Skeletal muscle satellite cell (primary cell): ENCODE results near the gene PRR16.

ENCODE experiments used
- H3K27me3 ChIP-seq: 2 replicates; pipeline ENCODE4 v1.7.0; 2013; ENCODE audit warnings: low read length; ENCODE audit not compliant: control insufficient read depth, insufficient read depth
- H3K36me3 ChIP-seq: 2 replicates; pipeline ENCODE4 v1.7.0; 2013; ENCODE audit warnings: mild to moderate bottlenecking, control low read depth, low read length; ENCODE audit not compliant: insufficient read depth
- H3K4me1 ChIP-seq: 2 replicates; pipeline ENCODE4 v1.7.0; 2013; ENCODE audit warnings: low read length; ENCODE audit not compliant: control insufficient read depth, insufficient read depth
- H3K4me2 ChIP-seq: 2 replicates; pipeline ENCODE4 v1.7.0; 2013; ENCODE audit warnings: mild to moderate bottlenecking, low read length
- H3K4me3 ChIP-seq: 2 replicates; pipeline ENCODE4 v1.7.0; 2013; ENCODE audit warnings: low read length
- H3K9ac ChIP-seq: 2 replicates; pipeline ENCODE4 v1.7.0; 2013; ENCODE audit warnings: mild to moderate bottlenecking, low read depth, low read length, moderate library complexity
- H3K9me3 ChIP-seq: replicated peaks from 2 replicates; pipeline ENCODE4 v1.7.0; 2013; ENCODE audit warnings: mild to moderate bottlenecking, control low read depth, low read length

The PRR16 gene

DNA sequence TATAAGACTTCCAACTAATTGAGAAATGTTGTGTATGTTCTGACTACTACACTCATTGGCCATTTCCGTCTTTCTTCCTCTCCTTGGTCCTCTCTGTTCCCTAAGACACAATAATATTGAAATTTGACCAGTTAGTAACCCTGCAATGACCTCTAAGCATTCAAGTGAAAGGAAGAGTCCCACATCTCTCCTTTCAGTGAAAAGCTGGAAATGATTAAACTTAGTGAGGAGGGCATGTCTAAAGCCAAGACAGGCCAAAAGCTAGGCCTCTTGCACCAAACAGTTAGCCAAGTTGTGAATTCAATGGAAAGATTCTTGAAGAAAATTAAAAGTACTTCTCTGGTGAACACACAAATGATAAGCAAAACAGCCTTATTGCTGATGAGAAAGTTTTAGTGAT, 122.5 kb downstream of the PRR16 start:
- Histone ChIP-seq H3K9ac (no peak overlapping the region), H3K36me3 (peaks cover 3% of the 10 kb centered on the region), H3K4me2 (no peak overlapping the region), H3K4me3 (no peak overlapping the region), H3K4me1 (no peaks in the 10 kb centered on the region), H3K9me3 (no peaks in the 10 kb centered on the region), H3K27me3 (no peaks in the 10 kb centered on the region)

DNA sequence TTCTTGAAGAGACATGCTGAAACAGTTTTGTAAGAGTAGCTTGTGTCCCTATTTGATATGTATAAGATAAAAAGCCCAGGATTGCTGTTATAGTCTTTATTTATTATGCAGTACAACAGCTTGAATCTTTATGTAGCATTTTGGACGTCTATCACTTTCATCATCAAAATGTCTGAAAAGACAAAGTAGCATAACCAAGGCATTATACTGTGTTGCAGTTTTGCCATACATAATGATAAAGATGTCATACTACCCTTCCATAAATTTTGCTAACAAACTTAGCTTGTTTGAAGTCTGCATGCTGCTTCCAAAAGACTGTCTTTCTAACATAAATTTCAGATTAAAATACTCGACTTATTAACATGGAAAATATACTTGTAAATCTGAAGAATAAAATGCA, 127.8 kb downstream of the PRR16 start:
- no peak overlapping the region for H3K4me2 ChIP-seq

DNA sequence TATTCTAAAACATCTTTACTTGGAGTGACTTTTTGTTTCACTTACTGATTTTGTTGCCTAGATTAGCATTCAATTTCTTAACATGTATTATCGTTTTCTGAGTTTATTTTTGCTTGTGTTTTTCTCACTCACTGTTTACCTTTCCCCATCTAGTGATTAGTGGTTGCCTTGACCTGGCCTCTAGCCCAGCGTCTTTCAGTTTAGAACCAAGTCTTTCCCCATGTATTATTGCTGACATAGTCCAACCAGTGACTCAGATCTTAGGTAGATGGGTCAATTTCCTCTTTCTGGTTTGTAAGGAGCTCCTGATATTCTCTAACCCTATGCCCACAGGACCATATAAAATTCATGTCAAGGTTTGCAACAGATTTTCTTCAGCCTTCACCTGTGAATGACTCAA, 135.5 kb downstream of the PRR16 start:
- H3K4me1 ChIP-seq = peaks cover 45% of the 10 kb centered on the region
- H3K36me3 ChIP-seq = no peaks in the 10 kb centered on the region
- H3K27me3 ChIP-seq = no peaks in the 10 kb centered on the region
- H3K4me2 ChIP-seq = peak overlapping the region; percentile 54
- H3K4me3 ChIP-seq = no peak overlapping the region
- peaks cover 3% of the 10 kb centered on the region for H3K9me3 ChIP-seq
- H3K9ac ChIP-seq = no peak overlapping the region

More for the DNA sequence above, 127.8 kb downstream of the PRR16 start:
- no peak overlapping the region for H3K4me3 ChIP-seq
- H3K9me3 ChIP-seq = no peaks in the 10 kb centered on the region
- no peaks in the 10 kb centered on the region for H3K4me1 ChIP-seq
- no peak overlapping the region for H3K9ac ChIP-seq
- peaks cover 5% of the 10 kb centered on the region for H3K36me3 ChIP-seq
- H3K27me3 ChIP-seq = no peaks in the 10 kb centered on the region

DNA sequence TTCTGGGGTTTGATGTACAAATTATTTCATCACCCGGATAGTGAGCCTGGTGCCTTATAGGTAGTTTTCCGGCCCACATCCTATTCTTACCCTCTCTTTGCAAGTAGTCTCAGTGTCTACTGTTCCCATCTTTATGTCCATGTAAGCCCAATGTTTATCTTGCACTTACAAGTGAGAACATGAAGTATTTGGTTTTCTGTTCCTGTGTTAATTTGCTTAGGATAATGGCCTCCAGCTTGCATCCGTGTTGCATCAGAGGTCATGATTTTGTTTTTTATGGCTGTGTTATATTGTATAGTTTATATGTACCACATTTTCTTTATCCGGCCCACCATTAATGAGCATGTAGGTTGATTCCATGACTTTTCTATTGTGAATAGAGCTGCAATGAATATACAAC, 136.5 kb downstream of the PRR16 start:
- Histone ChIP-seq H3K9me3 (peaks cover 3% of the 10 kb centered on the region), H3K9ac (no peak overlapping the region), H3K4me3 (no peak overlapping the region), H3K4me1 (peaks cover 53% of the 10 kb centered on the region), H3K36me3 (no peaks in the 10 kb centered on the region), H3K4me2 (no peak overlapping the region), H3K27me3 (no peaks in the 10 kb centered on the region)

DNA sequence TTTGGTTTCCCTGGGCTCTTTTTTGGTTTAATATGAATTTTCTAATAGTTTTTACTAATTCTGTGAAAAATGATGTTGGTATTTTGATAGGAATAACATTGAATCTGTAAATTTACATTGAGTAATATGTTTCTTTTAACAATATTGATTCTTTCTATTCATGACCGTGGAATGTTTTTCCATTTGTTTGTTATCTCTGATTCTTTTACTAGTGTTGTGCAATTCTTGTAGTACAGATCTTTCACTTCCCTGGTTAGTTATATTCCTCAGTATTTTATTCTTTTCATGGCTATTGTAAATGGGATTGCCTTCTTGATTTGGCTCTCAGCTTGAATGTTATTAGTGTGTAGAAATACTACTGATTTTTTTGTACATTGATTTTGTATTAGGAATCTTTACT, 137.9 kb downstream of the PRR16 start:
- H3K4me3 ChIP-seq = no peak overlapping the region
- no peak overlapping the region for H3K9ac ChIP-seq
- H3K4me1 ChIP-seq = peaks cover 66% of the 10 kb centered on the region
- no peaks in the 10 kb centered on the region for H3K36me3 ChIP-seq
- H3K4me2 ChIP-seq = no peak overlapping the region
- H3K9me3 ChIP-seq = peaks cover 3% of the 10 kb centered on the region
- no peaks in the 10 kb centered on the region for H3K27me3 ChIP-seq

DNA sequence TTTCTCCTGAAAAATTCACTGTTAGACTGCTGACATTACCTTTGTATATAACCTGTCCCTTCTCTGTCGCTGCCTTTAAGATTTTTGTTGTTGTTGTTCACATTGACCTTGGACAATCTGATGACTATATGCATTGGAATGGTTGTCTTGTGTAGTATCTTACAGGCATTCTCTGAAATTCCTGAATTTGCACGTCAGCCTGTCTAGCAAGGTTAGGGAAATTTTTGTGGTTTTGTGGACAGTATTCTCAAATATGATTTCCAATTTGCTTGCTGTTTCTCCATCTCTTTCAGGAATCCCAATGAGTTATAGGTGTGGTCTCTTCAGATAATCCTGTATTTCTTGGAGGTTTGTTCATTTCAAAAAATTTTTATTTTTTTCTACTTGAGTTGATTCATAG, 140.8 kb downstream of the PRR16 start:
- Histone ChIP-seq H3K27me3 (no peaks in the 10 kb centered on the region), H3K9me3 (peaks cover 3% of the 10 kb centered on the region), H3K36me3 (no peaks in the 10 kb centered on the region), H3K9ac (peak overlapping the region; percentile 50), H3K4me2 (peak overlapping the region; percentile 51), H3K4me1 (peaks cover 85% of the 10 kb centered on the region), H3K4me3 (no peak overlapping the region)

DNA sequence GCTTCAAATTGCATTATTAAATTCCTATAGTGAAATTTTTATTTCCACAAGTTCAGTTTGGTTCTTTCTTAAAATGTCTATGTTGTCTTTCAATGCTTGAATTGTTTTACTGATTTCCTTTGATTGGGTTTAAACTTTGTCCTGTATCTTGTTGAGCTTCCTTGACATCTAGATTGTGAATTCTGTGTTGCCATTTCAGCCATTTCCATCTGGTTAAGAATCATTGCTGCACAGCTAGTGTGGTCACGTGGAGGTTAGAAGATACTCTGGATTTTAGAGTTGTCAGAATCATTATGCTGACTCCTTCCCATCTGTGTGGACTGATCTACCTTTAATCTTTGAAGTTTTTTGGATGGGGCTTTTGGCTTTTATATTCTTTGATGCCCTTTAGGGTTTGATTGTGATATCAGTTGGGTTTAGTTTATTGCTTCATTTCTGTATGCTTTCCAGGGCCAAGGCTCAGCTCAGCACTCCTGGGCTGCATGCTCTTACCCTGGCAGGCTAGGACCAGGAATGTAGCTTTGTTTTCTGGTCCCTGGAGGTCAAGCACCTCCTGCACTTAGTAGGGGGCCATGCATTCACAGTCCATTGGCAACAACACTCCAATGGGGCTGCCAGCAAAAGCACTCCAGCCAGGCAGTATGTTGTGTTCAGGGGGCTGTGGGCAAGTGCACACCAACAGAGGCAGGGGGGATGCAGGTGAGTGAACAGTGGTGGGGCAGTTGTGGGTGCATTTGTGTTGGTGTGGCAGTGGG, 141.4 kb downstream of the PRR16 start:
- no peaks in the 10 kb centered on the region for H3K27me3 ChIP-seq
- H3K36me3 ChIP-seq = no peaks in the 10 kb centered on the region
- H3K4me3 ChIP-seq = peak overlapping the region; percentile 25
- H3K9ac ChIP-seq = peak overlapping the region; percentile 50
- peaks cover 85% of the 10 kb centered on the region for H3K4me1 ChIP-seq
- H3K4me2 ChIP-seq = peak overlapping the region; percentile 44
- peaks cover 3% of the 10 kb centered on the region for H3K9me3 ChIP-seq

DNA sequence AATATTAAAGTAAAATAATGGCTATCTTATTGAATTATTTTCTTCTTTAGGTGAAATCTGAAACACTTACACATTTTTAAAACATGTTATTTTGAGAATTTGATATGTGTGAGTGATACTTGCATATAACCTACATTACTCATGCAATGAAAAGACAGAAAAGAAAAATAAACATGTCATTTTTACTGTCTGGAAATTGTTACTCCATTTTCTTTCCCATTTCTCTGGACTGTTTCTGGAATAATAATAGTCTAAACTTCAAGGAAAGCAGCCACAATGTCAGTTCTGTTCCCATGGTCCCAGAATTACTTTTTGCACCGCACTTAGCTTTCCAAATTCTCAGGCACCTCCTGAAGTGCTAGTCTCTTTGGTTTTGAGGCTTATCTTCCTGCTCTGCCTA, 145.5 kb downstream of the PRR16 start:
- H3K9ac ChIP-seq = peak overlapping the region; percentile 76
- H3K9me3 ChIP-seq = no peaks in the 10 kb centered on the region
- H3K27me3 ChIP-seq = no peaks in the 10 kb centered on the region
- no peak overlapping the region for H3K4me3 ChIP-seq
- peaks cover 74% of the 10 kb centered on the region for H3K4me1 ChIP-seq
- H3K4me2 ChIP-seq = peak overlapping the region; percentile 58
- no peaks in the 10 kb centered on the region for H3K36me3 ChIP-seq

DNA sequence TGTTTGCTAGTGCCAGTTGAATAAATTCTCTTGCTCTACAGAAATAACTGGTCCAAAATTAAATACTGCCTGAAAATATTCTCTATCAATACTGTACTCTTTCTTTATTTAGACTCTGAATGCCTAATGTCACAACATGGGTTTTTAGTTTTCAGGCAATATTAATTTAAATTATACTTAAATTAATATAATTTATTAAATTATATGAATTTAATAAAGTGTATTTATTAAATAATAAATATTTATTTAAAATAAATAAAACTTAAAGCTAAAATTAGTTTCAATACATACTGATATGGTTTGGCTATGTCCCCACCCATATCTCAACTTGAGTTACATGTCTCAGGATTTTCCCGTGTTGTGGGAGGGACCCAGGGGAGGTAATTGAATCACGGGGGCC, 146.0 kb downstream of the PRR16 start:
- Histone ChIP-seq H3K27me3 (no peaks in the 10 kb centered on the region), H3K4me3 (no peak overlapping the region), H3K36me3 (no peaks in the 10 kb centered on the region), H3K4me2 (peak overlapping the region; percentile 56), H3K4me1 (peaks cover 76% of the 10 kb centered on the region), H3K9me3 (no peaks in the 10 kb centered on the region), H3K9ac (peak overlapping the region; percentile 76)

DNA sequence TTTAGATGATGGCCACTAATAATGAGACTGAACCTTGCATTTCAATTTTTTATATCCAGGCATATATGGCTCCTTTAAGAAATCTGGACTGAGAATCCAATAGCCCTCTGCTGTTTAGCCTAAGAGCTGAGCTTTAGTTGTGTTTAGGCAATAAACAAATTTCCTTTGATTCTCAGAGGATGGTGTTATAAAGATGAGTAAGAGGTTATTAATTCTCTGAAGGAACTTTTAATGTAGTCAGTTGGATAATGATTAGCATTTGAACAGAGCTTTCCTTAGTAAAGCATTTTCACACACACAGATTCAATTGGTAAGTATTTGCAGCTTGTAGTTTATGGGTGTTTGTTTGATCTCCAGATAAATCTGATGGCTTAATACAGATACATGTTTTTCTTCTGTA, 149.6 kb downstream of the PRR16 start:
- peaks cover 65% of the 10 kb centered on the region for H3K4me1 ChIP-seq
- H3K36me3 ChIP-seq = peaks cover under 1% of the 10 kb centered on the region
- H3K9me3 ChIP-seq = no peaks in the 10 kb centered on the region
- peak overlapping the region; percentile 42 for H3K4me2 ChIP-seq
- H3K4me3 ChIP-seq = peak overlapping the region; percentile 1
- no peaks in the 10 kb centered on the region for H3K27me3 ChIP-seq
- H3K9ac ChIP-seq = peak overlapping the region; percentile 41

DNA sequence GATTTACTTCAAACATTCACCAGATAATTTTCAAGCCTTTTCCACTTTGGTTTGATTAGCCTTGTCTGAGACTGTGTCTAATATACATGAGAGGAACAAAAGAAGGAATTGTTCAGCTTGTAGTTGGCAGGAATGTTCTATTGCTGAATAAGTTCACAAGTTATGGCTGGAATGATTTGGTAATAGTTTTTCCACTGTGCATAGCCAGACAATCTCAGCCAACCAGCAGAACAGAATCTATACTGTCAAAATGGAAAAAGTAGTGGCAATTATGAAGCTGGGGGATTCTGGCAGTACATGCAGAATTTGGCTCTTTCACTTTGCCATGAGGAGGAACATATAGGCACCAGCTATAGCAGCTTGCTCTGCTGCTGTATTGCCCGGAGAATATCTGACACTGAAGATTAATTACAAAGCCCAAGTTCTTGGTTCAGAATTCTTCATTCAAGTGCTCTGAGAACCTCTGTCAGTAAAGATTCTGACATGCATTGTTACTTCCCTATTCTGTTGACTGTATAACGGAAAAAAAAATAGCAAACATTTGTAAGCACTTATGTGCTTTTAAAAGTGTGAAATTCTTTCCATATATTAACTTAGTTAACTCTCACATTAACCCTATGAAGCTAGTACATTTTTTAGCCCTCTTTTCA, 150.6 kb downstream of the PRR16 start:
- Histone ChIP-seq H3K9ac (peak overlapping the region; percentile 41), H3K9me3 (no peaks in the 10 kb centered on the region), H3K4me3 (peak overlapping the region; percentile 1), H3K4me2 (peak overlapping the region; percentile 42), H3K4me1 (peaks cover 57% of the 10 kb centered on the region), H3K36me3 (peaks cover 4% of the 10 kb centered on the region), H3K27me3 (no peaks in the 10 kb centered on the region)
